ENCODE measurements around the gene PFDN5. TPM values are rescaled to one million over a fixed set of nuclear protein-coding genes. Genes with fewer than 3 reads are reported as not detected.

The PFDN5 gene
- 1,000 to 10,000 TPM in 4 of 8 experiments, 100 to 1,000 TPM in 4; 433 to 1,182 (median 923) TPM for total RNA-seq

GRCh38 chr12:53295070-53295890, at the start of gene PFDN5:
PFDN5 (plus strand) TSS chr12:53295542; CDS start chr12:53295568, 26 bp downstream.
- Histone ChIP-seq H3K4me1 (replicated peaks in 1 of 2) (peaks cover 14 to 18% of the 10 kb centered on the region in 2 donors), H3K27ac (peak within 1 kb of the TSS; percentile 71 to 88), H3K4me3 (peak within 1 kb of the TSS; percentile 59 to 85 (median 82))
- ATAC-seq (replicated peaks in 6 of 8) = peak; percentile 76 to 85 (median 80)
- in situ Hi-C loops (cut with MboI; ENCODE audit: low pct_unique_long_range_greater_than_20kb in 2 of 9, low sequenced_read_pairs in 9 of 9, unreplicated experiment in 9 of 9) = loop anchor here in 1 of 9 experiments (25.0 kb wide), 1 partner anchor 108 kb away; the partner anchor contains the start of genes CSAD and ZNF740
- 0 to 18% (median 1%) methylated on average over 3 to 19 of the region's 42 CpGs; no CpG with 5 or more reads in 2 of the 10 experiments for WGBS, 10 experiments

DNA sequence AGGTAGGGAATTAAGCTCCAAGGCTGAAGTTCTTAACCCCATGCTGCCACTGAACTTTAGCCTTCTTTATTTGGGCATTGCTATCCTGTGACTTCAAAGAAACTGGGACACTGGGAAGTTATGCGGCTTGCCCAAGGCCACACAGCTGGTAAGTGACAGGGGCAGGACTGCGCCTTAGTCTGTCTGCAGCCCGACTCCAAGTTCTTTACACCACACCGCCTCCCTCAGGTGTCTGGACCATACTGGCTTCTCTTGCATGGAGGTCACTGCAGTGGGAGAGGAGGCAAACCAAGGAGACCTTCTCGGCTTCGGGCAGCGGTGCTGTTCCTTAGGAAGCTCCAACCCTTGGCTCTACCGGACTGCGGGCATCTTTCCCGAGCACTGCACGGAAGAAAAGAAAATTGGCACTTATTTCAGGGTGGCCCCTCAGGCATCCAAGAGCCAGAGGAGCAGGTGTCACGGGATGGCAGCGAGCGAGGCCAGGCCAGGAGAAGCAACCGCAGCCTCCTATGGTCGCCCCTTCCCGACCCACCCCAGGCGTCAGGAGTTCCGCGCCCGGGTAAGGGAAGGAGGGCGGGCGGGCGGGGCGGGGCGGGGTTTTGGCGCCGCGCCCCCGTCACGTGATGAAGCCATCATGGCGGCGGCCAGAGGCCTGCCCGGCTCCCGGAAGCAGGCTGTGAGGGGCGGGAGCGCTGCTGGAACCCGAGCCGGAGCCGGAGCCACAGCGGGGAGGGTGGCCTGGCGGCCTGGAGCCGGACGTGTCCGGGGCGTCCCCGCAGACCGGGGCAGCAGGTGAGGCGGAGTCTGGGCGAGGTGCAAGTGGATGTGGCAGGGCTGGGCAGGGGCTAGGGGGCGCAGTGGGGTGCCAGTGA, 43.6 kb upstream of the PFDN5 start:
- Histone ChIP-seq H3K4me3 (peak overlapping the region; percentile 57 to 99 (median 70)), H3K27ac (peak overlapping the region; percentile 62 to 93), H3K4me1 (replicated peaks in 1 of 2) (peaks cover 15 to 16% of the 10 kb centered on the region in 2 donors)
- in situ Hi-C loops (cut with MboI; ENCODE audit: low pct_unique_long_range_greater_than_20kb in 2 of 9, low sequenced_read_pairs in 9 of 9, unreplicated experiment in 9 of 9) = no loop called here
- 0 to 30% (median 0%) methylated on average over 2 to 7 of the region's 51 CpGs; no CpG with 5 or more reads in 5 of the 10 experiments for WGBS, 10 experiments
- ATAC-seq (replicated peaks in 6 of 8) = peak; percentile 78 to 92 (median 88)

GRCh38 chr12:53252349-53252916, 42.9 kb upstream of the PFDN5 start:
- Histone ChIP-seq H3K4me1 (replicated peaks in 1 of 2) (peaks cover 15 to 16% of the 10 kb centered on the region in 2 donors), H3K27ac (peak overlapping the region; percentile 62 to 93), H3K4me3 (peak overlapping the region; percentile 57 to 99 (median 70))
- in situ Hi-C loops (cut with MboI; ENCODE audit: low pct_unique_long_range_greater_than_20kb in 2 of 9, low sequenced_read_pairs in 9 of 9, unreplicated experiment in 9 of 9) = no loop called here
- ATAC-seq (replicated peaks in 6 of 8) = peak in 4 of 8 experiments; percentile 1 to 67 (median 27)
- WGBS, 10 experiments = 0 to 80% (median 29%) methylated on average over 1 to 5 of the region's 19 CpGs; no CpG with 5 or more reads in 5 of the 10 experiments

GRCh38 chr12:53253298-53253697, 42.0 kb upstream of the PFDN5 start:
- H3K27ac ChIP-seq = no peak overlapping the region
- ATAC-seq (replicated peaks in 6 of 8) = no peak
- H3K4me1 ChIP-seq (replicated peaks in 1 of 2) = peaks cover 15 to 16% of the 10 kb centered on the region in 2 donors
- H3K4me3 ChIP-seq = peak overlapping the region in 1 of 5 donors; percentile 70
- in situ Hi-C loops (cut with MboI; ENCODE audit: low pct_unique_long_range_greater_than_20kb in 2 of 9, low sequenced_read_pairs in 9 of 9, unreplicated experiment in 9 of 9) = no loop called here
- WGBS, 10 experiments = 82 to 100% (median 90%) methylated on average over 2 to 4 of the region's 13 CpGs; no CpG with 5 or more reads in 6 of the 10 experiments

- in situ Hi-C loops (cut with MboI; ENCODE audit: low pct_unique_long_range_greater_than_20kb in 2 of 9, low sequenced_read_pairs in 9 of 9, unreplicated experiment in 9 of 9) = no loop called here
Observed at GRCh38 chr12:53254816-53255545, 40.4 kb upstream of the PFDN5 start.

GRCh38 chr12:53255996-53256395, 39.3 kb upstream of the PFDN5 start:
- Histone ChIP-seq H3K4me3 (no peak overlapping the region), H3K4me1 (replicated peaks in 1 of 2) (peaks cover 11 to 13% of the 10 kb centered on the region in 2 donors), H3K27ac (no peak overlapping the region)
- in situ Hi-C loops (cut with MboI; ENCODE audit: low pct_unique_long_range_greater_than_20kb in 2 of 9, low sequenced_read_pairs in 9 of 9, unreplicated experiment in 9 of 9) = no loop called here
- no peak for ATAC-seq (replicated peaks in 6 of 8)
- WGBS, 10 experiments = 40 to 100% (median 92%) methylated on average over 1 to 3 of the region's 3 CpGs; no CpG with 5 or more reads in 3 of the 10 experiments

More at GRCh38 chr12:53254816-53255545, 40.4 kb upstream of the PFDN5 start:
- WGBS, 10 experiments = 71 to 100% (median 100%) methylated on average over 1 of the region's 1 CpG; no CpG with 5 or more reads in 7 of the 10 experiments
- Histone ChIP-seq H3K27ac (no peak overlapping the region), H3K4me3 (no peak overlapping the region), H3K4me1 (replicated peaks in 1 of 2) (peaks cover 15 to 16% of the 10 kb centered on the region in 2 donors)
- no peak for ATAC-seq (replicated peaks in 6 of 8)

GRCh38 chr12:53258541-53259539, 36.5 kb upstream of the PFDN5 start:
- WGBS, 10 experiments = 50 to 89% (median 68%) methylated on average over 3 to 6 of the region's 7 CpGs
- in situ Hi-C loops (cut with MboI; ENCODE audit: low pct_unique_long_range_greater_than_20kb in 2 of 9, low sequenced_read_pairs in 9 of 9, unreplicated experiment in 9 of 9) = no loop called here
- Histone ChIP-seq H3K4me3 (no peak overlapping the region), H3K27ac (no peak overlapping the region), H3K4me1 (replicated peaks in 1 of 2) (no peaks in the 10 kb centered on the region)
- ATAC-seq (replicated peaks in 6 of 8) = peak in 1 of 8 experiments; percentile 45

- no peak for ATAC-seq (replicated peaks in 6 of 8)
- in situ Hi-C loops (cut with MboI; ENCODE audit: low pct_unique_long_range_greater_than_20kb in 2 of 9, low sequenced_read_pairs in 9 of 9, unreplicated experiment in 9 of 9) = no loop called here
- H3K4me3 ChIP-seq = no peak overlapping the region
- 50 to 100% (median 90%) methylated on average over 1 to 5 of the region's 6 CpGs; no CpG with 5 or more reads in 1 of the 10 experiments for WGBS, 10 experiments
- no peaks in the 10 kb centered on the region for H3K4me1 ChIP-seq (replicated peaks in 1 of 2)
- H3K27ac ChIP-seq = no peak overlapping the region
Observed at GRCh38 chr12:53259891-53260290, 35.5 kb upstream of the PFDN5 start.

GRCh38 chr12:53265783-53266182, 29.6 kb upstream of the PFDN5 start:
- ATAC-seq (replicated peaks in 6 of 8) = no peak
- 22 to 88% (median 61%) methylated on average over 1 to 2 of the region's 2 CpGs; no CpG with 5 or more reads in 1 of the 10 experiments for WGBS, 10 experiments
- peaks cover 0 to 5% of the 10 kb centered on the region in 2 donors for H3K4me1 ChIP-seq (replicated peaks in 1 of 2)
- no peak overlapping the region for H3K4me3 ChIP-seq
- no peak overlapping the region for H3K27ac ChIP-seq
- in situ Hi-C loops (cut with MboI; ENCODE audit: low pct_unique_long_range_greater_than_20kb in 2 of 9, low sequenced_read_pairs in 9 of 9, unreplicated experiment in 9 of 9) = no loop called here

DNA sequence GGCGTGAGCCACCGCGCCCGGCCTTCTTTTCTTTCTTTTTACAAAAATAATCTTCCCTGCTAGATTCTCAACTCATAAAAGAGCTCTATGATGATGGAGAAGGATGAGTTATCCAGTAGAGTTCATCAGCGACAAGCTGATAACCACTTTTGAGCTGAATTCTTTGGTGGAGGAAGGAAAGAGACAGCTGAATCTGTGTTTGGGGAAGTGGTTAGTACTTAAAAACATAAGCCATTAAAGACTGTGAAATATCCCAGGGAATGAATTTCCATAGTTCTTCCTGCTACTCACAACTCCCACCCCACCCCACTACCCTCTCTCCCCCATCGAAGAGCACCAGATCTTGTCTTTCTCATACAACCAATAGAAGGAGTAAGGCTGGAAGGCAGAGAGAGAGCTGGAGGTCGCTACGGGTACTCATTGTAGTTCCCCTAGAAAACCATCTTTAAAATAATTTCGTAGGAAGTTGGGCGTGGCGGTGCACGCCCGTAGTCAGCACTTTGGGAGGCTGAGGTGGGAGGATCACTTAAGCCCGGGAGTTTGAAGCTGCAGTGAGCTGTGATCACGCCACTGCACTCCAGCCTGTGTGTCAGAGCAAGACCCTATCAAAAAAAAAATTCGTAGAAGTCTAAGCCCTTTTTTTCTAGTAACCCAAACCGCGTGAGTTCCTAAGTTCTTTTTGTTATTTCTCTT, 27.9 kb upstream of the PFDN5 start:
- H3K27ac ChIP-seq = no peak overlapping the region
- H3K4me1 ChIP-seq (replicated peaks in 1 of 2) = peaks cover 0 to 5% of the 10 kb centered on the region in 2 donors
- 2 to 100% (median 79%) methylated on average over 1 to 13 of the region's 18 CpGs; no CpG with 5 or more reads in 1 of the 10 experiments for WGBS, 10 experiments
- peak overlapping the region; percentile 51 to 95 (median 63) for H3K4me3 ChIP-seq
- in situ Hi-C loops (cut with MboI; ENCODE audit: low pct_unique_long_range_greater_than_20kb in 2 of 9, low sequenced_read_pairs in 9 of 9, unreplicated experiment in 9 of 9) = no loop called here
- peak in 7 of 8 experiments; percentile 10 to 30 (median 19) for ATAC-seq (replicated peaks in 6 of 8)
